IMR-90 (cell line): ENCODE measurements around the gene MCF2L. TPM values are rescaled to one million over a fixed set of nuclear protein-coding genes. Genes with fewer than 3 reads are reported as not detected.

ENCODE experiments used
- ATAC-seq: fragments of 200-7000 bp; cut with Tn5 transposase; 2 replicates; pipeline ENCODE4 v1.9.1; 2020; ENCODE audit warnings: low read depth, mild to moderate bottlenecking, moderate library complexity
- BruUV-seq: library from RNA; stranded (reverse); fragments of 400-500 nt; replicated peaks from 2 replicates; lab custom pipeline; 2021; lab: Mats Ljungman, UMichigan
- CTCF ChIA-PET: fragments of 300-600 bp; formaldehyde crosslinking; extraction: SDS; loops from one replicate; lab custom pipeline; 2021; ENCODE audit warnings: antibody characterized with exemption; lab: Yijun Ruan, JAX
- POLR2A ChIA-PET: fragments of 300-600 bp; sonication (Branson Sonifier 250); formaldehyde crosslinking; loops from one replicate; lab custom pipeline; 2022; ENCODE audit warnings: antibody characterized with exemption; ENCODE audit not compliant: unreplicated experiment; lab: Charles Lee
- DNase-seq: peaks from one replicate; pipeline ENCODE4 v3.0.0; 2013
- H2AFZ ChIP-seq: replicated peaks from 2 replicates; pipeline ENCODE3; 2013; ENCODE audit warnings: low read length, mild to moderate bottlenecking; ENCODE audit not compliant: poor library complexity
- H2AK5ac ChIP-seq: 2 replicates; pipeline ENCODE4 v1.6.1; 2013; ENCODE audit warnings: low read depth, low read length, inconsistent platforms
- H2AK9ac ChIP-seq: replicated peaks from 2 replicates; pipeline ENCODE3; 2013; ENCODE audit warnings: mild to moderate bottlenecking, low read depth, low read length, moderate library complexity; ENCODE audit not compliant: poor library complexity
- H2BK120ac ChIP-seq: 2 replicates; pipeline ENCODE4 v1.6.1; 2013; ENCODE audit warnings: low read depth, low read length, inconsistent platforms
- H2BK15ac ChIP-seq: 3 replicates; pipeline ENCODE4 v1.6.1; 2013; ENCODE audit warnings: low read depth, low read length, inconsistent platforms
- H2BK20ac ChIP-seq: 2 replicates; pipeline ENCODE4 v1.6.1; 2013; ENCODE audit warnings: low read depth, mild to moderate bottlenecking, inconsistent platforms, low read length, moderate library complexity
- H2BK5ac ChIP-seq: 2 replicates; pipeline ENCODE4 v1.6.1; 2013; ENCODE audit warnings: mild to moderate bottlenecking, low read depth, low read length, inconsistent platforms; ENCODE audit not compliant: poor library complexity, severe bottlenecking
- H3K14ac ChIP-seq: replicated peaks from 2 replicates; pipeline ENCODE4 v1.6.1; 2013; ENCODE audit warnings: low read depth, low read length, inconsistent platforms
- H3K18ac ChIP-seq: 2 replicates; pipeline ENCODE4 v1.6.1; 2013; ENCODE audit warnings: low read depth, low read length, control low read depth
- H3K23ac ChIP-seq: 2 replicates; pipeline ENCODE4 v1.6.1; 2013; ENCODE audit warnings: low read depth, low read length, inconsistent platforms
- H3K27ac ChIP-seq: 2 replicates; pipeline ENCODE4 v1.5.1; 2013; ENCODE audit warnings: mild to moderate bottlenecking, control low read depth, low read length; ENCODE audit not compliant: insufficient read depth
- H3K27me3 ChIP-seq: 2 replicates; pipeline ENCODE4 v1.6.1; 2013; ENCODE audit warnings: low read length; ENCODE audit not compliant: control insufficient read depth, insufficient read depth
- H3K36me3 ChIP-seq: 2 replicates; pipeline ENCODE4 v1.6.1; 2013; ENCODE audit warnings: low read length, mixed read lengths; ENCODE audit not compliant: control insufficient read depth, insufficient read depth
- H3K4ac ChIP-seq: 2 replicates; pipeline ENCODE4 v1.6.1; 2013; ENCODE audit warnings: low read depth, low read length, inconsistent platforms
- H3K4me1 ChIP-seq: 2 replicates; pipeline ENCODE4 v1.6.1; 2013; ENCODE audit warnings: low read length, mixed read lengths; ENCODE audit not compliant: control insufficient read depth, insufficient read depth
- H3K4me2 ChIP-seq: 2 replicates; pipeline ENCODE4 v1.6.1; 2013; ENCODE audit warnings: low read depth, mild to moderate bottlenecking, control low read depth, low read length, moderate library complexity
- H3K4me3 ChIP-seq: 2 replicates; pipeline ENCODE4 v1.5.1; 2013; ENCODE audit warnings: low read depth, mild to moderate bottlenecking, control low read depth, low read length, moderate library complexity; ENCODE audit not compliant: insufficient read depth
- H3K56ac ChIP-seq: 2 replicates; pipeline ENCODE4 v1.6.1; 2013; ENCODE audit warnings: low read length, inconsistent platforms; ENCODE audit not compliant: insufficient read depth; ENCODE audit errors: extremely low read depth
- H3K79me1 ChIP-seq, 2 experiments: 2 replicates each; pipeline ENCODE4 v1.6.1; 2013; ENCODE audit warnings: low read length in 2 of 2, inconsistent platforms in 1 of 2, low read depth in 1 of 2
- H3K9ac ChIP-seq: 2 replicates; pipeline ENCODE4 v1.6.1; 2013; ENCODE audit warnings: low read depth, low read length, control low read depth
- H3K9me1 ChIP-seq: 2 replicates; pipeline ENCODE4 v1.6.1; 2013; ENCODE audit warnings: low read length, inconsistent platforms; ENCODE audit not compliant: insufficient read depth
- H3K9me3 ChIP-seq: 2 replicates; pipeline ENCODE4 v1.6.1; 2013; ENCODE audit warnings: low read length; ENCODE audit not compliant: control insufficient read depth, insufficient read depth
- H4K20me1 ChIP-seq: 2 replicates; pipeline ENCODE4 v1.6.1; 2013; ENCODE audit warnings: low read length, inconsistent platforms; ENCODE audit not compliant: insufficient read depth
- H4K5ac ChIP-seq: 2 replicates; pipeline ENCODE4 v1.6.1; 2013; ENCODE audit warnings: mild to moderate bottlenecking, low read depth, low read length, control low read depth
- H4K8ac ChIP-seq, 2 experiments: 2 replicates each; pipeline ENCODE4 v1.6.1; 2013; ENCODE audit warnings: low read depth in 2 of 2, low read length in 2 of 2, control low read depth in 1 of 2, inconsistent platforms in 1 of 2
- H4K91ac ChIP-seq: 2 replicates; pipeline ENCODE4 v1.6.1; 2013; ENCODE audit warnings: low read depth, low read length, inconsistent platforms; ENCODE audit not compliant: insufficient read depth
- CEBPB ChIP-seq: IDR thresholded peaks from 2 replicates; pipeline ENCODE4 v1.6.1; 2012; ENCODE audit warnings: low read depth, low read length, improper control_type of control experiment
- CHD1 ChIP-seq: IDR thresholded peaks from 2 replicates; pipeline ENCODE4 v1.6.1; 2012; ENCODE audit warnings: low read depth, low read length, improper control_type of control experiment
- CTCF ChIP-seq: conservative IDR thresholded peaks from 2 replicates; pipeline ENCODE4 v1.5.1; 2012; ENCODE audit warnings: mild to moderate bottlenecking, low read depth, low read length, improper control_type of control experiment
- MAFK ChIP-seq: IDR thresholded peaks from 2 replicates; pipeline ENCODE4 v1.6.1; 2012; ENCODE audit warnings: low read depth, low read length, improper control_type of control experiment
- NFE2L2 ChIP-seq: fragments of 150-350 bp; IDR thresholded peaks from 2 replicates; pipeline ENCODE4 v1.6.1; 2016; ENCODE audit warnings: low read depth, mild to moderate bottlenecking, low read length
- RFX5 ChIP-seq: IDR thresholded peaks from 2 replicates; pipeline ENCODE4 v1.8.0; 2012; ENCODE audit warnings: low read depth, mild to moderate bottlenecking, low read length, moderate library complexity
- WGBS, 2 experiments: methylation state at CpG; one replicate each; pipeline versions ENCODE4 v1.1.5 to v1.1.7; 2013; ENCODE audit warnings: missing lambda C conversion rate in 2 of 2; ENCODE audit not compliant: insufficient read length in 1 of 2; ENCODE audit errors: extremely low coverage in 2 of 2; 5-methylcytosine and 5-hydroxymethylcytosine counted together
- dilution Hi-C: fragments of 300-500 bp; cut with HindIII; formaldehyde crosslinking; loops from one replicate; pipeline ENCODE4 v1.14.3; 2018; ENCODE audit warnings: low sequenced_read_pairs; ENCODE audit not compliant: unreplicated experiment
- in situ Hi-C: fragments of 300-500 bp; cut with MboI; formaldehyde crosslinking; loops from 3 replicates; pipeline ENCODE4 v1.14.3; 2019; ENCODE audit warnings: low sequenced_read_pairs, inconsistent platforms, mixed read lengths
- intact Hi-C: fragments of 100-400 bp; cut with micrococcal nuclease; formaldehyde crosslinking; loops from 2 replicates; pipeline ENCODE4 v1.10.0; 2022
- polyA plus RNA-seq, 3 experiments: library from polyadenylated mRNA; depleted of rRNA; stranded (reverse); fragments of >200 nt; gene quantifications; 2 replicates each; pipeline ENCODE4 v1.2.3, GENCODE V29; 2012; ENCODE audit warnings: low replicate concordance in 1 of 3
- total RNA-seq: library from RNA; depleted of rRNA; stranded (reverse); fragments of >200 nt; gene quantifications from 2 replicates; pipeline ENCODE4 v1.2.3, GENCODE V29; 2012

The MCF2L gene
- total and polyA plus RNA-seq, 2 of the 4 experiments (the other 2 are of a cell fraction), result 0.18 TPM; not detected in 1

GRCh38 chr13:113082198-113083021 lies 113.4 kb downstream of the MCF2L start (continued):
- TF ChIP-seq CHD1, result no peak

- in situ Hi-C loops, result no loop called here
- WGBS, 2 experiments, result 92% methylated on average over 6 of the region's 10 CpGs; no CpG with 5 or more reads in 1 of the 2 experiments
- no peak overlapping the region for H2BK120ac ChIP-seq
Measured at GRCh38 chr13:113083022-113083373, 114.0 kb downstream of the MCF2L start.

More at GRCh38 chr13:113083022-113083373, 114.0 kb downstream of the MCF2L start:
- no peak overlapping the region for H3K27ac ChIP-seq
- DNase-seq (no peak), ATAC-seq (no peak)
- H3K4me3 ChIP-seq, result no peak overlapping the region
- no peak overlapping the region for H3K9ac ChIP-seq
- no peak overlapping the region for H3K18ac ChIP-seq
- no peaks in the 10 kb centered on the region for H3K79me1 ChIP-seq
- H2BK5ac ChIP-seq, result no peak overlapping the region
- H3K27me3 ChIP-seq, result peaks cover 47% of the 10 kb centered on the region
- H3K9me3 ChIP-seq, result no peaks in the 10 kb centered on the region; the same call in 1 of the 2 replicates
- no peaks in the 10 kb centered on the region for H3K9me1 ChIP-seq
- no peak overlapping the region for H3K23ac ChIP-seq
- BruUV-seq, result no TSS peak
- TF ChIP-seq CTCF (no peak), MAFK (no peak), CEBPB (no peak), NFE2L2 (no peak), RFX5 (no peak)
- intact Hi-C loops, result no loop called here
- H2BK20ac ChIP-seq, result no peak overlapping the region
- no peaks in the 10 kb centered on the region; the same call in 1 of the 2 replicates for H3K4me1 ChIP-seq
- ChIA-PET CTCF (no interaction called here), POLR2A (no interaction called here)
- no peak overlapping the region for H3K14ac ChIP-seq
- H3K4me2 ChIP-seq, result no peak overlapping the region
- no peak overlapping the region for H2AK5ac ChIP-seq
- no peak overlapping the region for H4K91ac ChIP-seq
- H2BK15ac ChIP-seq, result no peak overlapping the region
- H3K36me3 ChIP-seq, result no peaks in the 10 kb centered on the region
- H2AK9ac ChIP-seq, result no peak overlapping the region
- H4K20me1 ChIP-seq, result no peaks in the 10 kb centered on the region
- no peak overlapping the region for H2AFZ ChIP-seq
- no peak overlapping the region for H4K8ac ChIP-seq
- H3K56ac ChIP-seq, result no peak overlapping the region
- H4K5ac ChIP-seq, result no peak overlapping the region
- no peak overlapping the region for H3K4ac ChIP-seq
- dilution Hi-C loops, result no loop called here
